Measurements from ENCODE around the gene MYO10. TPM values are rescaled to one million over a fixed set of nuclear protein-coding genes. Genes with fewer than 3 reads are reported as not detected.

The MYO10 gene
- total and polyA plus RNA-seq, 2 experiments from 2014 or later, result 119 to 276 TPM

DNA sequence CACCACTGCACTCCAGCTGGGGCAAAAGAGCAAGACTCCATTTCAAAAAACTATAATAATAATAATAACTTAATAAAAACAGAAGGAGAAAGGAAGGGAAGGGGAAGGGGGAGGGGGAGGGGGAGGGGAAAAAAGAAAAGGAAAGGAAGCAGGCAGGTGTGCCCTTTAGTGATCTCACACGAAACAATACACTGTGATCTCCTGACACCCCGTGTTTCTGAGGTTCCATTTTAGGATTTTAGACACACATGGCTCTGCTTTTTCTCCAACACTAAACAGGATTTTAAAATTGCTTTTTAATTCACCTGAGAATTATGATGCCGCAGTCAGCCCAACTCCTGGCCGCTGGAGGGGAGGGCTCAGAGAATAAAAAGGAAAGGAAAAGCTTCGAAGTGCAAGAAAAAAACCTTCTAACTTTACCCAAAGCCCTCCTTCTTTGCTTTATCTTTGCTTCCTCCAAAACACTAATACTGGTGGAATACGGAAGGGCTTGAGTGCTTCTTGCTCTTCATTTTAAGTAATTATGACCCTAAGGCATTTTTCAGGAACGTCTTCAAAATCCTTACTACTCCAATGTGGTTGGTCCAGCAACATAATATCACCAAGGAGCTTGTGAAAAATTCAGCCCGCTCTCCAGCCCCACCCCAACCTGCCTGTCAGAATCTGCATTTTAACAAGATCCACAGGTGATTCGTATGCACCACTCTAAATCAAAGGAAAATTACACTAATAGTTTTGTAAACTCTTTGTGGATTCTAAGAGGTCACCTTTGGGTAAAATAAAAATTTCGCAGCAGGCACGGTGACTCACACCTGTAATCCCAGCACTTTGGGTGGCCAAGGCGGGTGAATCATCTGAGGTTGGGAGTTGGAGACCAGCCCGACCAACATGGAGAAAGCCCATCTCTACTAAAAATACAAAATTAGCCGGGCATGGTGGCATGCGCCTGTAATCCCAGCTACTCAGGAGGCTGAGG lies 66.0 kb downstream of the MYO10 start:
- Histone ChIP-seq H2AFZ (no peak overlapping the region), H3K79me2 (replicated peaks; ENCODE audit: insufficient read depth) (peaks cover 14% of the 10 kb centered on the region), H4K20me1 (replicated peaks; ENCODE audit: insufficient read depth) (no peaks in the 10 kb centered on the region), H3K27ac (ENCODE audit: low read depth) (no peak overlapping the region; the same call in 1 of the 2 replicates), H3K36me3 (ENCODE audit: insufficient read depth) (0 out of 2 replicates have a peak, but pooled peaks cover 3% of the 10 kb centered on the region), H3K9me2 (ENCODE audit: insufficient read depth) (no peaks in the 10 kb centered on the region), H3K4me2 (peak overlapping the region; percentile 70; the same call in 1 of the 2 replicates), H3K4me1 (ENCODE audit: insufficient read depth) (peaks cover 38% of the 10 kb centered on the region), H3K27me3 (ENCODE audit: insufficient read depth) (no peaks in the 10 kb centered on the region), H3F3A (replicated peaks; ENCODE audit: low read depth) (no peaks in the 10 kb centered on the region), H3K4me3 (no peak overlapping the region)
- Mint-ChIP-seq H3K4me3 (no peak overlapping the region), H3K27ac (no peak overlapping the region), H3K36me3 (ENCODE audit: low read depth) (peaks cover 37% of the 10 kb centered on the region), H3K4me1 (peaks cover 41% of the 10 kb centered on the region), H3K27me3 (ENCODE audit: insufficient read depth, low read depth, poor library complexity) (peaks cover 4% of the 10 kb centered on the region), H3K9me3 (peaks cover 32% of the 10 kb centered on the region)
- TF ChIP-seq ZNF331 (CRISPR knock-in tag; IDR thresholded peaks at IDR 0.05; ENCODE audit: low read depth), result no peak
- no peak for TF ChIP-seq EZH2phosphoT487 (IDR thresholded peaks at IDR 0.05; ENCODE audit: unreplicated experiment)
- TF ChIP-seq ZNF114 (CRISPR knock-in tag; IDR thresholded peaks at IDR 0.05), result no peak
- TF ChIP-seq CREB1 (CRISPR knock-in tag; IDR thresholded peaks at IDR 0.05; ENCODE audit: low read depth), result no peak
- TF ChIP-seq JUNB (IDR thresholded peaks at IDR 0.05; ENCODE audit: unreplicated experiment), result no peak
- TF ChIP-seq, protein P1, sequence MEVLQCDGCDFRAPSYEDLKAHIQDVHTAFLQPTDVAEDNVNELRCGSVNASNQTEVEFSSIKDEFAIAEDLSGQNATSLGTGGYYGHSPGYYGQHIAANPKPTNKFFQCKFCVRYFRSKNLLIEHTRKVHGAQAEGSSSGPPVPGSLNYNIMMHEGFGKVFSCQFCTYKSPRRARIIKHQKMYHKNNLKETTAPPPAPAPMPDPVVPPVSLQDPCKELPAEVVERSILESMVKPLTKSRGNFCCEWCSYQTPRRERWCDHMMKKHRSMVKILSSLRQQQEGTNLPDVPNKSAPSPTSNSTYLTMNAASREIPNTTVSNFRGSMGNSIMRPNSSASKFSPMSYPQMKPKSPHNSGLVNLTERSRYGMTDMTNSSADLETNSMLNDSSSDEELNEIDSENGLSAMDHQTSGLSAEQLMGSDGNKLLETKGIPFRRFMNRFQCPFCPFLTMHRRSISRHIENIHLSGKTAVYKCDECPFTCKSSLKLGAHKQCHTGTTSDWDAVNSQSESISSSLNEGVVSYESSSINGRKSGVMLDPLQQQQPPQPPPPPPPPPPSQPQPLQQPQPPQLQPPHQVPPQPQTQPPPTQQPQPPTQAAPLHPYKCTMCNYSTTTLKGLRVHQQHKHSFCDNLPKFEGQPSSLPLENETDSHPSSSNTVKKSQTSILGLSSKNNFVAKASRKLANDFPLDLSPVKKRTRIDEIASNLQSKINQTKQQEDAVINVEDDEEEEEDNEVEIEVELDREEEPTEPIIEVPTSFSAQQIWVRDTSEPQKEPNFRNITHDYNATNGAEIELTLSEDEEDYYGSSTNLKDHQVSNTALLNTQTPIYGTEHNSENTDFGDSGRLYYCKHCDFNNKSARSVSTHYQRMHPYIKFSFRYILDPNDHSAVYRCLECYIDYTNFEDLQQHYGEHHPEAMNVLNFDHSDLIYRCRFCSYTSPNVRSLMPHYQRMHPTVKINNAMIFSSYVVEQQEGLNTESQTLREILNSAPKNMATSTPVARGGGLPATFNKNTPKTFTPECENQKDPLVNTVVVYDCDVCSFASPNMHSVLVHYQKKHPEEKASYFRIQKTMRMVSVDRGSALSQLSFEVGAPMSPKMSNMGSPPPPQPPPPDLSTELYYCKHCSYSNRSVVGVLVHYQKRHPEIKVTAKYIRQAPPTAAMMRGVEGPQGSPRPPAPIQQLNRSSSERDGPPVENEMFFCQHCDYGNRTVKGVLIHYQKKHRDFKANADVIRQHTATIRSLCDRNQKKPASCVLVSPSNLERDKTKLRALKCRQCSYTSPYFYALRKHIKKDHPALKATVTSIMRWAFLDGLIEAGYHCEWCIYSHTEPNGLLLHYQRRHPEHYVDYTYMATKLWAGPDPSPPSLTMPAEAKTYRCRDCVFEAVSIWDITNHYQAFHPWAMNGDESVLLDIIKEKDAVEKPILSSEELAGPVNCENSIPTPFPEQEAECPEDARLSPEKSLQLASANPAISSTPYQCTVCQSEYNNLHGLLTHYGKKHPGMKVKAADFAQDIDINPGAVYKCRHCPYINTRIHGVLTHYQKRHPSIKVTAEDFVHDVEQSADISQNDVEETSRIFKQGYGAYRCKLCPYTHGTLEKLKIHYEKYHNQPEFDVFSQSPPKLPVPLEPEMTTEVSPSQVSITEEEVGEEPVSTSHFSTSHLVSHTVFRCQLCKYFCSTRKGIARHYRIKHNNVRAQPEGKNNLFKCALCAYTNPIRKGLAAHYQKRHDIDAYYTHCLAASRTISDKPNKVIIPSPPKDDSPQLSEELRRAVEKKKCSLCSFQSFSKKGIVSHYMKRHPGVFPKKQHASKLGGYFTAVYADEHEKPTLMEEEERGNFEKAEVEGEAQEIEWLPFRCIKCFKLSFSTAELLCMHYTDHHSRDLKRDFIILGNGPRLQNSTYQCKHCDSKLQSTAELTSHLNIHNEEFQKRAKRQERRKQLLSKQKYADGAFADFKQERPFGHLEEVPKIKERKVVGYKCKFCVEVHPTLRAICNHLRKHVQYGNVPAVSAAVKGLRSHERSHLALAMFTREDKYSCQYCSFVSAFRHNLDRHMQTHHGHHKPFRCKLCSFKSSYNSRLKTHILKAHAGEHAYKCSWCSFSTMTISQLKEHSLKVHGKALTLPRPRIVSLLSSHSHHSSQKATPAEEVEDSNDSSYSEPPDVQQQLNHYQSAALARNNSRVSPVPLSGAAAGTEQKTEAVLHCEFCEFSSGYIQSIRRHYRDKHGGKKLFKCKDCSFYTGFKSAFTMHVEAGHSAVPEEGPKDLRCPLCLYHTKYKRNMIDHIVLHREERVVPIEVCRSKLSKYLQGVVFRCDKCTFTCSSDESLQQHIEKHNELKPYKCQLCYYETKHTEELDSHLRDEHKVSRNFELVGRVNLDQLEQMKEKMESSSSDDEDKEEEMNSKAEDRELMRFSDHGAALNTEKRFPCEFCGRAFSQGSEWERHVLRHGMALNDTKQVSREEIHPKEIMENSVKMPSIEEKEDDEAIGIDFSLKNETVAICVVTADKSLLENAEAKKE (CRISPR knock-in tag; IDR thresholded peaks at IDR 0.05), result no peak
- no peak for TF ChIP-seq NANOG (IDR thresholded peaks at IDR 0.05; ENCODE audit: borderline replicate concordance)
- TF ChIP-seq, protein P2, sequence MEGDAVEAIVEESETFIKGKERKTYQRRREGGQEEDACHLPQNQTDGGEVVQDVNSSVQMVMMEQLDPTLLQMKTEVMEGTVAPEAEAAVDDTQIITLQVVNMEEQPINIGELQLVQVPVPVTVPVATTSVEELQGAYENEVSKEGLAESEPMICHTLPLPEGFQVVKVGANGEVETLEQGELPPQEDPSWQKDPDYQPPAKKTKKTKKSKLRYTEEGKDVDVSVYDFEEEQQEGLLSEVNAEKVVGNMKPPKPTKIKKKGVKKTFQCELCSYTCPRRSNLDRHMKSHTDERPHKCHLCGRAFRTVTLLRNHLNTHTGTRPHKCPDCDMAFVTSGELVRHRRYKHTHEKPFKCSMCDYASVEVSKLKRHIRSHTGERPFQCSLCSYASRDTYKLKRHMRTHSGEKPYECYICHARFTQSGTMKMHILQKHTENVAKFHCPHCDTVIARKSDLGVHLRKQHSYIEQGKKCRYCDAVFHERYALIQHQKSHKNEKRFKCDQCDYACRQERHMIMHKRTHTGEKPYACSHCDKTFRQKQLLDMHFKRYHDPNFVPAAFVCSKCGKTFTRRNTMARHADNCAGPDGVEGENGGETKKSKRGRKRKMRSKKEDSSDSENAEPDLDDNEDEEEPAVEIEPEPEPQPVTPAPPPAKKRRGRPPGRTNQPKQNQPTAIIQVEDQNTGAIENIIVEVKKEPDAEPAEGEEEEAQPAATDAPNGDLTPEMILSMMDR (conservative IDR thresholded peaks at IDR 0.05; ENCODE audit: low read depth in 2 of 2), result no peak
- TF ChIP-seq EZH2 (IDR thresholded peaks at IDR 0.05; ENCODE audit: low read depth, unreplicated experiment), result no peak
- no peak for TF ChIP-seq POLR2AphosphoS5 (IDR thresholded peaks at IDR 0.05; ENCODE audit: low read depth)
- TF ChIP-seq ETS1 (IDR thresholded peaks at IDR 0.05), result no peak
- TF ChIP-seq, protein P3, sequence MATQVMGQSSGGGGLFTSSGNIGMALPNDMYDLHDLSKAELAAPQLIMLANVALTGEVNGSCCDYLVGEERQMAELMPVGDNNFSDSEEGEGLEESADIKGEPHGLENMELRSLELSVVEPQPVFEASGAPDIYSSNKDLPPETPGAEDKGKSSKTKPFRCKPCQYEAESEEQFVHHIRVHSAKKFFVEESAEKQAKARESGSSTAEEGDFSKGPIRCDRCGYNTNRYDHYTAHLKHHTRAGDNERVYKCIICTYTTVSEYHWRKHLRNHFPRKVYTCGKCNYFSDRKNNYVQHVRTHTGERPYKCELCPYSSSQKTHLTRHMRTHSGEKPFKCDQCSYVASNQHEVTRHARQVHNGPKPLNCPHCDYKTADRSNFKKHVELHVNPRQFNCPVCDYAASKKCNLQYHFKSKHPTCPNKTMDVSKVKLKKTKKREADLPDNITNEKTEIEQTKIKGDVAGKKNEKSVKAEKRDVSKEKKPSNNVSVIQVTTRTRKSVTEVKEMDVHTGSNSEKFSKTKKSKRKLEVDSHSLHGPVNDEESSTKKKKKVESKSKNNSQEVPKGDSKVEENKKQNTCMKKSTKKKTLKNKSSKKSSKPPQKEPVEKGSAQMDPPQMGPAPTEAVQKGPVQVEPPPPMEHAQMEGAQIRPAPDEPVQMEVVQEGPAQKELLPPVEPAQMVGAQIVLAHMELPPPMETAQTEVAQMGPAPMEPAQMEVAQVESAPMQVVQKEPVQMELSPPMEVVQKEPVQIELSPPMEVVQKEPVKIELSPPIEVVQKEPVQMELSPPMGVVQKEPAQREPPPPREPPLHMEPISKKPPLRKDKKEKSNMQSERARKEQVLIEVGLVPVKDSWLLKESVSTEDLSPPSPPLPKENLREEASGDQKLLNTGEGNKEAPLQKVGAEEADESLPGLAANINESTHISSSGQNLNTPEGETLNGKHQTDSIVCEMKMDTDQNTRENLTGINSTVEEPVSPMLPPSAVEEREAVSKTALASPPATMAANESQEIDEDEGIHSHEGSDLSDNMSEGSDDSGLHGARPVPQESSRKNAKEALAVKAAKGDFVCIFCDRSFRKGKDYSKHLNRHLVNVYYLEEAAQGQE (IDR thresholded peaks at IDR 0.05; ENCODE audit: unreplicated experiment), result no peak
- no peak for TF ChIP-seq STAT1 (IDR thresholded peaks at IDR 0.05; ENCODE audit: unreplicated experiment)
- no peak for DNase-seq (ENCODE audit: low spot score)
- ATAC-seq, result no peak

Data from GM23338 (cell line).